Activated CD4-positive, alpha-beta T cell treated with anti-CD3 and anti-CD28 coated beads, Interleukin-10, Interleukin-2, amounts not matched to agents 100 ng/mL and 50 ng/mL, durations not matched to agents 16 hours and 8 hours (primary cell): Measurements from ENCODE around the gene NT5DC4.

ENCODE experiments used
- DNase-seq: peaks from one replicate; pipeline ENCODE4 v3.0.0-alpha.2; 2020

NT5DC4 gene

GRCh38 chr2:112720785-112721184, at the start of gene NT5DC4:
TSS of gene NT5DC4 (plus strand) at chr2:112721020. CDS start at chr2:112721080, 60 bp downstream.
- DNase-seq = no peak

GRCh38 chr2:112671801-112672200, 49.0 kb upstream of the NT5DC4 start:
- no peak for DNase-seq

- no peak for DNase-seq
Observed at GRCh38 chr2:112673008-112673407, 47.8 kb upstream of the NT5DC4 start.

GRCh38 chr2:112674229-112674628, 46.6 kb upstream of the NT5DC4 start:
- DNase-seq = no peak

DNA sequence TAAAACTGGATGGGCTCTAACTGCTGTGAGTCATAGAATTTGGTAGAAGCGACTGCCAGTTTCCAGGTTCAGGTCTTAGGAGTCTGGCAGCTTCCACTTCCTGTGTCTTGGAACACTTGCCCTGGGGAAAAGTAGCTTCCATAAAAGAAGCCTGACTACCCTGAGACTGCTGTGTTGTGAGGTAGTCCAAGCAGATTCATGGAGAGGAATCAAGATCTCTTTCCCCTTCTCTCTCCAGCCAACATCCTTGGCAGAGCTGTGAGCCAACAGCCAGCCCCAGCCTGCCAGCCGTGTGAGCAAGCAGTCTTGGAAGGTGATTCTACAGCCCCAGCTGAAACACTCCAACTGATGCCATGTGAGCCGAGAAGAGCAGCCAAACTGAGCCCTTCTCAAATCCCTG, 41.3 kb upstream of the NT5DC4 start:
- no peak for DNase-seq

DNA sequence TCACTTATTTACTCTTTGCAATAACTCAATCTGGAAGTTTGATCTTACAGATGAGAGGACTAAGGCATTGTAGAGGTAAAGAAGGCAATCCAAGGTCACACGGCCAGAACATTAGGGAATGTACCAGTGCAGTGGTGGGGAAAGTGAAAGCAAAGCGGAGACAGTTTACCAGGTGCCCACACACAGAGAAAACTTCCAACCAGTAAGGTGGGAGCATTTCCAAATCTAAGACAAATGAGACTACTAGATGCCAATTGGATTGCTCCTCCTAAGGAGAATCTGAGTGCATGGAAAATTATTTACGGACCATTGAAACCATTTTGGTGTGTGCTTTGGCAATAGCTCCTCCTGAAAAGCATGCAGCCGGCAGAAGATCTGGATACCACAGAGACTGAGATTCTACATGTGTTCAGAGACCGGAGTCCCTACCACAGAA, 40.1 kb upstream of the NT5DC4 start:
- no peak for DNase-seq

GRCh38 chr2:112682101-112682500, 38.7 kb upstream of the NT5DC4 start:
- no peak for DNase-seq

- DNase-seq = no peak
Observed at GRCh38 chr2:112683550-112684414, 37.0 kb upstream of the NT5DC4 start.

DNA sequence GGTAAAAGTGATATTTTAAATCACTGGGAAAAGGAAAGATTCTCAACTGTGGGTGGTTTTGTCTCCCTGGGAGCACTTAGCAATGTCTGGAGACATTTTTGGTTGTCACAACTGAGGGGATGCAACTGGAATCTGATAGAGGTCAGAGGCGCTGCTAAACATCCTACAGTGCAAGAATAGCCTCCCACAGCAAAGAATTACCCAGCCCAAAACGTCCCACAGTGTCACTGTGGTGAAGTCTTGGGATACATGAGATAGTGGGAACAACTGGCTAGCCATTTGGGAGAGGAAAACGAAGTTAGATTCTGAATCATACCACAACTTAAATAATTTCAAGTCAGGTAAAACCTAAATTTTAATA, 36.4 kb upstream of the NT5DC4 start:
- DNase-seq = no peak

GRCh38 chr2:112685271-112685884, 35.4 kb upstream of the NT5DC4 start:
- DNase-seq = no peak

DNA sequence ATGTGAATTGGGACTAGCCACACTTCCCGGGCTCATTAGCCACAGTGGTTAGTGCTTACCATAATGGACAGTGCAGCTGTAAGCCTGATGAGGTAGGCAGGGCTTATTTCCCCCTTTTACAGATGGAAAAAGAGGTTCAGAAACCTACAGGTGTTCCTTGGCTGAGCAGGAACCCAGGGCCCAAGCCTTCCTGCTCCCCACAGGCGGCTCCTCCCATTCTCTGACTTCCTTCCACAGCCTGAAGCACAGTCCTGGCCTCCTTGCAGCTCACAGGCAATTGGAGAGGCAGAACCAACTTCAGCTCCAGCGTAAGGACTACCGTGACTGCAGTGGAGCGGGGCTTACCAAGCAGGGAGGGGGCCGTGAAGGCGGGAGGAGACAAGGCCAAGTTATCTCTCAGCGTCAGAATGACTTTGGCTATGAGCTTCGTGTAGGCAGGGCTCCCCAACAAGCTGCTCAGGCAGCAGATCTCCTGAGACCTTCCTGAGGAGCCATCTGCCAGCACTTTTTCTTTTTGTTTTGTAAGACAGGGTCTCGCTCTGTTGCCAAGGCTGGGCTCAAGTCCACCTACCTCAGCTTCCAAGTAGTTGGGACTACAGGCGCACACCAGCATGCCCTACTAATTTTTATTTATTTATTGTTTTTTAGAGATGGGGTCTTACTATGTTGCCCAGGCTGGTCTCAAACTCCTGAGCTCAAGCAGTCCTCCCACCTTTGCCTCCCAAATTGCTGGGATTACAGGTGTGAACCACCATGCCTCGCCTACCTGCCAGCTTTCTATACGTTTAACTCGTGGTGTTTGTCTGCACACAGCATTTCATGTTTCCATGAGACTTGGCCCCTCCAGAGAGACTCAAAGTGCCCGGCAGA, 34.2 kb upstream of the NT5DC4 start:
- no peak for DNase-seq

GRCh38 chr2:112687522-112687921, 33.3 kb upstream of the NT5DC4 start:
- no peak for DNase-seq

DNA sequence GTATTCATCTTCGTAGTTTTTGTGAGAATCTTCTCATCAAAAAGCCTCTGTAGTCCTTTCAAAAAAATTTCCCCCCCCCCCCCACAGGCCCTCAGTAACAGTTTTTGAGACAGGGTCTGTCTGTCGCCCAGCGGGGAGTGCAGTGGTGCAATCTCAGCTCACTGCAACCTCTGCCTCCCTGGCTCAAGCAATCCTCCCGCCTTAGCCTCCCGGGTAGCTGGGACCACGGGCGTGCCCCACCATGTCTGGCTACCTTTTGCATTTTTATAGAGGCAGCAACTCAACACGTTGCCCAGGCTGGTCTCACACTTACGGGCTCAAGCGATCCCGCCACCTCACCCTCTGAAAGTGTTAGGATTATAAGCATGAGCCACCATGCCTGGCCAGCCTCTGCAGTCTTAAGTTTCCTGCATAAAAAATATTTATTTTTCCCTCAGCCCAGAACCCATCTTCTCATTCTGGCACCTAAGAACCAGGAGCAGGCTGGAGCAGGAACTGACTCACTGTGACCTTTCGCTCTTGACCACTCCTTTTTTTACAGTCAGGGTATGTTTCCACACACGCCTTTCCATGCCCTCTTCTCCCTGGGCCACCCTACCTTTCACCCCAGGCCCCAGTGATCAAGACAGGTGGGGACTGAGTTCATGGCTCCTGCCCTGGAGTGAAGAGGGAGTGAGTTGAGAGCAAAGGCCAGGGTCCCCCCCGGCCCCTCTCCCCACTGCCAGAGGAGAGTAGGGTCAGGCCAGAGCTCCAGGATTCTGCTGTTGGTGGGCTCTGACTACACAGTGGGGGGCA, 32.5 kb upstream of the NT5DC4 start:
- no peak for DNase-seq

GRCh38 chr2:112690853-112691401, 29.9 kb upstream of the NT5DC4 start:
- DNase-seq = peak; percentile 83

GRCh38 chr2:112691881-112692281, 28.9 kb upstream of the NT5DC4 start:
- DNase-seq = peak; percentile 31

- DNase-seq = peak; percentile 92
Observed at GRCh38 chr2:112692495-112692911, 28.3 kb upstream of the NT5DC4 start.

- peak; percentile 61 for DNase-seq
Observed at GRCh38 chr2:112692918-112693317, 27.9 kb upstream of the NT5DC4 start.

- DNase-seq = no peak
Observed at GRCh38 chr2:112693596-112693995, 27.2 kb upstream of the NT5DC4 start.

DNA sequence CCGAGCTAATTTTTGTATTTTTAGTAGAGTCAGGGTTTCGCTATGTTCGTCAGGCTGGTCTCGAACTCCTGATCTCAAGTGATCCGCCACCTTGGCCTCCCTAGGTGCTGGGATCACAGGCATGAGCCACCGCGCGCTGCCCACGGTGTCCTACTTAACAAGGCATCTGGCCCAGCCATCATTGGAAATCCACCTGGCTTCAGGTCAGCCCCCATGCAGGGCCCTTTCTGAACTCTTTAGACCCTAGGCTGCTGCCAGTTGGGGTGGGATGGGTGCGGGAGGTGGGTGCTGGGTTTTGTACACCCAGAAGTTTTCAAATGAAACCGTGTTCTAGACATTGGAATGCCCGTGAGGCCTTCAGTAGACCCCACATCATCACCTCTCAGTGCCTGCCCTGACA, 26.6 kb upstream of the NT5DC4 start:
- DNase-seq = no peak

- no peak for DNase-seq
Observed at GRCh38 chr2:112698834-112699515, 21.8 kb upstream of the NT5DC4 start.

DNA sequence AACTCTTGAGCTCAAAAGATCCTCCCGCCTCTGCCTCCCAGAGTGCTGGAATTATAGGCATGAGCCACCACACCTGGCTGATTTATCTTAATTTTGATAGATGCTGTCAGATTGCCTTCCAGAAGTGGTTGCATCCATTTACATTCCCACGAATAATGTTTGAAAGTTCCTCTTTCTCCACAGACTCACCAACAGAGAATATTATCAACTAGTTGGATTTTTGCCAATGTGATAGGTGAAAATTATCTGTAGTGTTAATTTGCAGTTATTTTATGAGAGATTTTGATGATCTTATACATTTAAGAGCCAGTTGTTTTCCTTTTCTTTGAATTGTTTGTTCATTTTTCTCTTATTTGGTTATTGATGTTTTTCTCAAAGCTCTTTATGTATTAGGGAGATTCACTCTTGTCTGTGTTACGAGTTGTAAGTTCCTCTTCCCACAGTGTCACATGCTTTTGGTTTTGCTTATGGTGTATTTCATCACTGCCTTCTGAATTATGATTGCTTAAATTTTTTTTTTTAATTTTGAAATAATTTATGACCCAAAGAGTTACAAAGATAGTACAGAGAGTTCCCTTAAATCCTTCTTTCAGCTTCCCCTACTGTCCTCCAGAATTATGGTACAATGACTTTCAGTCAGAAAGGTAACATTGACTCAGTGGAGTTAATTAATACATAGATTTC, 20.7 kb upstream of the NT5DC4 start:
- DNase-seq = no peak
